Ectodermal cell (in vitro differentiated cells): ENCODE results near the gene ZDHHC3.

Experiments
- H3K27ac ChIP-seq: 2 replicates; pipeline ENCODE4 v1.7.0; 2013; ENCODE audit warnings: mild to moderate bottlenecking, low read depth, low read length; ENCODE audit not compliant: insufficient read depth, poor library complexity, severe bottlenecking
- H3K27me3 ChIP-seq: 2 replicates; pipeline ENCODE4 v1.7.0; 2013; ENCODE audit warnings: mild to moderate bottlenecking, low read length; ENCODE audit not compliant: insufficient read depth, control insufficient read depth, poor library complexity, severe bottlenecking
- H3K36me3 ChIP-seq: one replicate; pipeline ENCODE4 v1.7.0; 2013; ENCODE audit warnings: low read length; ENCODE audit not compliant: control insufficient read depth, insufficient read depth
- H3K4me1 ChIP-seq: one replicate; pipeline ENCODE4 v1.7.0; 2013; ENCODE audit warnings: low read length; ENCODE audit not compliant: control insufficient read depth, insufficient read depth
- H3K4me3 ChIP-seq: 2 replicates; pipeline ENCODE4 v1.7.0; 2013; ENCODE audit warnings: low read depth, low read length, control low read depth; ENCODE audit not compliant: insufficient read depth
- H3K9me3 ChIP-seq: 2 replicates; pipeline ENCODE4 v1.7.0; 2013; ENCODE audit warnings: mild to moderate bottlenecking, low read length, moderate library complexity; ENCODE audit not compliant: control insufficient read depth
- WGBS, 2 experiments: methylation state at CpG; one replicate each; pipeline ENCODE4 v1.1.7; 2013; ENCODE audit warnings: missing lambda C conversion rate in 2 of 2; 5-methylcytosine and 5-hydroxymethylcytosine counted together

The ZDHHC3 gene

GRCh38 chr3:44996556-44996969 lies 20.6 kb upstream of the ZDHHC3 start:
- H3K36me3 ChIP-seq = peaks cover 43% of the 10 kb centered on the region
- H3K27me3 ChIP-seq = no peaks in the 10 kb centered on the region
- no peak overlapping the region for H3K27ac ChIP-seq
- H3K9me3 ChIP-seq = no peaks in the 10 kb centered on the region
- H3K4me1 ChIP-seq = no peaks in the 10 kb centered on the region
- 92 to 94% methylated on average over 3 of the region's 3 CpGs for WGBS, 2 experiments
- H3K4me3 ChIP-seq = no peak overlapping the region

- Histone ChIP-seq H3K27ac (no peak overlapping the region), H3K36me3 (peaks cover 46% of the 10 kb centered on the region), H3K27me3 (no peaks in the 10 kb centered on the region), H3K4me1 (no peaks in the 10 kb centered on the region), H3K9me3 (no peaks in the 10 kb centered on the region), H3K4me3 (no peak overlapping the region)
- 87 to 92% methylated on average over 8 of the region's 8 CpGs for WGBS, 2 experiments
Measured at GRCh38 chr3:44995142-44995770, 19.3 kb upstream of the ZDHHC3 start.

- H3K4me1 ChIP-seq = no peaks in the 10 kb centered on the region
- peaks cover 33% of the 10 kb centered on the region for H3K36me3 ChIP-seq
- H3K9me3 ChIP-seq = no peaks in the 10 kb centered on the region
- no peaks in the 10 kb centered on the region for H3K27me3 ChIP-seq
- no peak overlapping the region for H3K4me3 ChIP-seq
- no peak overlapping the region for H3K27ac ChIP-seq
Measured at GRCh38 chr3:44993471-44994205, 17.7 kb upstream of the ZDHHC3 start.

- H3K4me3 ChIP-seq = no peak overlapping the region
- peaks cover 24% of the 10 kb centered on the region for H3K36me3 ChIP-seq
- no peaks in the 10 kb centered on the region for H3K27me3 ChIP-seq
- H3K9me3 ChIP-seq = no peaks in the 10 kb centered on the region
- no peaks in the 10 kb centered on the region for H3K4me1 ChIP-seq
- H3K27ac ChIP-seq = no peak overlapping the region
- 65 to 67% methylated on average over 7 of the region's 7 CpGs for WGBS, 2 experiments
Measured at GRCh38 chr3:44992555-44993470, 16.8 kb upstream of the ZDHHC3 start.

- 100% methylated on average over 1 of the region's 1 CpG for WGBS, 2 experiments
- peaks cover 13% of the 10 kb centered on the region for H3K36me3 ChIP-seq
Measured at GRCh38 chr3:44991326-44991725, 15.4 kb upstream of the ZDHHC3 start.

GRCh38 chr3:44989636-44990373 lies 13.8 kb upstream of the ZDHHC3 start:
- no peak overlapping the region for H3K27ac ChIP-seq
- no peaks in the 10 kb centered on the region for H3K4me1 ChIP-seq
- peaks cover 9% of the 10 kb centered on the region for H3K36me3 ChIP-seq
- H3K4me3 ChIP-seq = no peak overlapping the region
- H3K9me3 ChIP-seq = no peaks in the 10 kb centered on the region
- H3K27me3 ChIP-seq = no peaks in the 10 kb centered on the region
- WGBS, 2 experiments = 92 to 93% methylated on average over 1 of the region's 1 CpG

More at GRCh38 chr3:44991326-44991725, 15.4 kb upstream of the ZDHHC3 start:
- Histone ChIP-seq H3K27ac (no peak overlapping the region), H3K4me1 (no peaks in the 10 kb centered on the region), H3K9me3 (no peaks in the 10 kb centered on the region), H3K4me3 (no peak overlapping the region), H3K27me3 (no peaks in the 10 kb centered on the region)

GRCh38 chr3:44989141-44989540 lies 13.2 kb upstream of the ZDHHC3 start:
- Histone ChIP-seq H3K4me1 (no peaks in the 10 kb centered on the region), H3K36me3 (peaks cover 9% of the 10 kb centered on the region), H3K27ac (no peak overlapping the region), H3K4me3 (no peak overlapping the region), H3K9me3 (no peaks in the 10 kb centered on the region), H3K27me3 (no peaks in the 10 kb centered on the region)
- 81 to 84% methylated on average over 8 of the region's 8 CpGs for WGBS, 2 experiments

- H3K4me3 ChIP-seq = no peak overlapping the region
- H3K36me3 ChIP-seq = peaks cover 9% of the 10 kb centered on the region
- no peaks in the 10 kb centered on the region for H3K4me1 ChIP-seq
- no peaks in the 10 kb centered on the region for H3K9me3 ChIP-seq
- no peak overlapping the region for H3K27ac ChIP-seq
- 95 to 100% methylated on average over 2 of the region's 2 CpGs for WGBS, 2 experiments
- no peaks in the 10 kb centered on the region for H3K27me3 ChIP-seq
Measured at GRCh38 chr3:44988073-44988472, 12.1 kb upstream of the ZDHHC3 start.

- no peak overlapping the region for H3K27ac ChIP-seq
- H3K36me3 ChIP-seq = peaks cover 9% of the 10 kb centered on the region
- H3K4me1 ChIP-seq = no peaks in the 10 kb centered on the region
- H3K4me3 ChIP-seq = no peak overlapping the region
- no peaks in the 10 kb centered on the region for H3K27me3 ChIP-seq
- no peaks in the 10 kb centered on the region for H3K9me3 ChIP-seq
- 95 to 96% methylated on average over 6 of the region's 6 CpGs for WGBS, 2 experiments
Measured at GRCh38 chr3:44987332-44987731, 11.4 kb upstream of the ZDHHC3 start.
